HG02678 (cell line): ENCODE data around the gene TNP1.

Experiments
- ATAC-seq: cut with Tn5 transposase; IDR thresholded peaks from one replicate; pipeline ENCODE4 v1.9.1; 2021; ENCODE audit warnings: mild to moderate bottlenecking, moderate library complexity; ENCODE audit not compliant: unreplicated experiment

Gene TNP1

GRCh38 chr2:216845426-216845825, 14.4 kb downstream of the TNP1 start:
- ATAC-seq = no peak

GRCh38 chr2:216842636-216843035, 17.2 kb downstream of the TNP1 start:
- ATAC-seq = no peak

GRCh38 chr2:216839688-216840087, 20.2 kb downstream of the TNP1 start:
- ATAC-seq = no peak

GRCh38 chr2:216838151-216838550, 21.7 kb downstream of the TNP1 start:
- ATAC-seq = no peak

- ATAC-seq = no peak
These were observed 22.1 kb downstream of the TNP1 start for GRCh38 chr2:216837740-216838139.

GRCh38 chr2:216833061-216833460, 26.8 kb downstream of the TNP1 start:
- no peak for ATAC-seq

GRCh38 chr2:216830346-216830745, 29.5 kb downstream of the TNP1 start:
- no peak for ATAC-seq

DNA sequence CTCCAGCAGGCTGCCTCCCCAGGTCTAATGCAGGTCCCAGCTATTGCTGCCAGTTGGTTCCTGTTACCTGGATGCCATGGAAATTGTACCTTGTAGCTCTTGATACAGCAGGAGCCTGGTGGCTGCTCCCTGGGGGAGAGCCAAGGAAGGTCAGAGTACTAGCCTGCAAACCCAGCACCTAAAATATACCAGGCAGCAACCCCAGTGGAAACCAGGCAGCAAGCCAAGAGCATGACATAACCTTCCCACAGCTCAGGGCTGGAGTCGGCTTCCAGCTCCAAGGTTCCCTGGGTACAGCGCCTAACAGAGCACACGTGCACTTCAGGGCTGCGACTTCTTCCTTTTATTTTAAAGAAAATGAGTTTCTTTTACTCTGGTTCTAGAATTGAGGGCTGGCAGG, 30.3 kb downstream of the TNP1 start:
- ATAC-seq = no peak

GRCh38 chr2:216827073-216827720, 32.7 kb downstream of the TNP1 start:
- no peak for ATAC-seq

DNA sequence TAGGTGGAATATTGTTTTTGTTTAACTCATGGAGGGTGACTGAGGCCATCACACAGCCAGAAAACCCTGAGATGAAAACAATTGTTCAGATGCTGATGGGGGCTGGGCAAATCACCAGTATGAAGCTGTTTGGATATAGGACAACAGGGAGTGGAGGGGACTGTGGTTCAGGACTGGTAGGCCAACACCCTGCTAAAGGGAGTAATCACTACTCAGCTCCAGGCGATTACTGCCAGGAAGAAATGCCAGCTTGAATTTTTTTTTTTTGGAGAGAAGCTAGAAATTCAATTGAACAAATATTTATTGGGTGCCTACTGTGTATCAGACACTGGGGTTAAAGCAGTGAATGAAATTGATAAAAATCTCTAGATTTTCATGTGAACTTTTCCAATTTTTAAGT, 37.4 kb downstream of the TNP1 start:
- ATAC-seq = no peak

DNA sequence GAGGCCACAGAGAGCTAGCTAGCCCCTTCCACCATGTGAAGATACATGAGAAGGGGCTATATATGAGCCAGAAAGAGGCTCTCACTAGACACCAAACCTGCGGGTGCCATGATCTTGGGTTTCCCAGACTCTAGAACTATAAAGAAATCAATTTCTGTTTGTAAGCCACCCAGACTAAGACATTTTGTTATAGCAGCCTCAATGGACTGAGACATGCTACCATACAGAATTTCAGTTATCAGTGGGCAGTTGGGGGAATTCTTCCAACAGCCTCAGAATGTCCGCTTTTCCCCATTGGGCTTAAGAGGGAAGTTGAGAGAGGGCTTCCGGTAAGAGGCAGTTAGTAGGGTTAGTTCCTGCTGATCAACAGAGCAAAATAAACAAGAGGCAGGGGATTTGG, 39.2 kb downstream of the TNP1 start:
- no peak for ATAC-seq

DNA sequence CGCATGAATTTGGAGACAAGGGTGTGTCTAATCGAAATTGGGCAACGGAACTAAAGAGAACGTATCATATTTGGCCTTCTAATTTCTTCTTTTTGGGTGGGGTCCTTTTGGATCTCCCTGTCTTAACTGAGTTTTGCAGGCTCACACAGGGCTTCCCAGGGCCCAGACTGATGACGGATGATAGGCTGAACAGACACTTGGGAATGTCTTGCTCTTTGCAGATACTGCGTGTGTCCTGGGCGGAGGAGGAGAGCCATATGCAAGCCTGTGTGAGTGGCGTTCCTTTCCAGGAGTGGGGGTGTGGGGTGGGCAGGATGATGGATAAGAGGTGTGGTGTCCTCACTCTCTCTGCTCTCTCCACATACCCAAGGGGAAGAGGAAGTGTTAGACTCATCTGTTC, 40.1 kb downstream of the TNP1 start:
- no peak for ATAC-seq

GRCh38 chr2:216819055-216819454, 40.8 kb downstream of the TNP1 start:
- ATAC-seq = no peak

- ATAC-seq = no peak
These were observed 49.3 kb downstream of the TNP1 start for GRCh38 chr2:216810399-216811160.
